GM23248 (cell line): ENCODE results near the gene WASF3.

Experiments used
- EZH2 ChIP-seq: fragments of 200-600 bp; sonication (generic); IDR thresholded peaks from 2 replicates; pipeline ENCODE4 v1.6.1; 2018; ENCODE audit warnings: antibody characterized with exemption, mild to moderate bottlenecking; ENCODE audit not compliant: insufficient read depth, poor library complexity, severe bottlenecking
- EZH2phosphoT487 ChIP-seq: fragments of 200-600 bp; sonication (generic); IDR thresholded peaks from 2 replicates; pipeline ENCODE4 v1.6.1; 2018; ENCODE audit warnings: antibody characterized with exemption, moderate library complexity, mild to moderate bottlenecking, low read depth; ENCODE audit not compliant: insufficient read depth

GRCh38 chr13:26697069-26697955 lies 139.8 kb downstream of the WASF3 start:
- TF ChIP-seq EZH2 (no peak), EZH2phosphoT487 (no peak)
